Measurements from ENCODE around the gene TAAR9.

DNA sequence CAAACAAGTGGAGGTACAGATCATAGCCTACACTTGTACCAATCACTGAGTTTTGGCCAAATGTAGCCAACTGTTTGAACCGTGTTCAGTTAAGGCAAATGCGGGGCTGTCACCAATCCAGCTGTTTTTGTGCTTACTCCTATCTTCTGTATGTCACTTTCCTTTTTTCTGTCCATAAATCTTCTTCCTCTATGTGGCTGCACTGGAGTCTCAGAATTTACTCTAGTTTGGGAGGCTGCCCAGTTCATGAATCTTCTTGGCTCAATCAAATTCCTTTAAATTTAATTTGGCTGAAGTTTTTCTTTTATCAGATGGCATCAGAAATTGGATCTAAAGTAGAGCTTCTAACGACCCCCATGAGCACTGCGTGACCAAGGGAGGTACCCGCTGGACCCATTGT is 13.4 kb upstream of the TAAR9 start:
- TF ChIP-seq, protein P1, sequence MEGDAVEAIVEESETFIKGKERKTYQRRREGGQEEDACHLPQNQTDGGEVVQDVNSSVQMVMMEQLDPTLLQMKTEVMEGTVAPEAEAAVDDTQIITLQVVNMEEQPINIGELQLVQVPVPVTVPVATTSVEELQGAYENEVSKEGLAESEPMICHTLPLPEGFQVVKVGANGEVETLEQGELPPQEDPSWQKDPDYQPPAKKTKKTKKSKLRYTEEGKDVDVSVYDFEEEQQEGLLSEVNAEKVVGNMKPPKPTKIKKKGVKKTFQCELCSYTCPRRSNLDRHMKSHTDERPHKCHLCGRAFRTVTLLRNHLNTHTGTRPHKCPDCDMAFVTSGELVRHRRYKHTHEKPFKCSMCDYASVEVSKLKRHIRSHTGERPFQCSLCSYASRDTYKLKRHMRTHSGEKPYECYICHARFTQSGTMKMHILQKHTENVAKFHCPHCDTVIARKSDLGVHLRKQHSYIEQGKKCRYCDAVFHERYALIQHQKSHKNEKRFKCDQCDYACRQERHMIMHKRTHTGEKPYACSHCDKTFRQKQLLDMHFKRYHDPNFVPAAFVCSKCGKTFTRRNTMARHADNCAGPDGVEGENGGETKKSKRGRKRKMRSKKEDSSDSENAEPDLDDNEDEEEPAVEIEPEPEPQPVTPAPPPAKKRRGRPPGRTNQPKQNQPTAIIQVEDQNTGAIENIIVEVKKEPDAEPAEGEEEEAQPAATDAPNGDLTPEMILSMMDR (conservative IDR thresholded peaks at IDR 0.05; ENCODE audit: low read length): no peak
- TF ChIP-seq EZH2phosphoT487 (IDR thresholded peaks at IDR 0.05; ENCODE audit: borderline replicate concordance, low read depth, low read length): no peak

Measured in OCI-LY7 (cell line).